Right ventricle myocardium inferior (tissue), 1 donor: ENCODE measurements around the gene MMP24. TPM values are rescaled to one million over a fixed set of nuclear protein-coding genes. Genes with fewer than 3 reads are reported as not detected.

Experiments used
- ATAC-seq: fragments of 200-7000 bp; cut with Tn5 transposase; one replicate; pipeline ENCODE4 v1.9.1; 2020; ENCODE audit warnings: mild to moderate bottlenecking, moderate library complexity
- DNase-seq: peaks from one replicate; pipeline ENCODE4 v3.0.0; 2021; ENCODE audit errors: missing footprints
- intact Hi-C: fragments of 100-400 bp; cut with DNase I; formaldehyde crosslinking; loops from one replicate; pipeline ENCODE4 v1.11.0; 2022
- total RNA-seq: library from RNA; stranded (reverse); fragmentation: NEBNext Ultra II Directional; extraction: Animal tissue kit (Norgen Biotek cat#: 25700); gene quantifications from one replicate; pipeline ENCODE4 v1.2.1, GENCODE V29; 2021
- donor health status: DM: no; HTN: yes; CAD: no; lungs with severe emphysema.

The MMP24 gene
- total RNA-seq, 1 donor from 2014 or later, result 0.35 TPM

- intact Hi-C loops, result loop anchor here (1.0 to 10.0 kb wide), 4 partner anchors 63 to 371 kb away; partner anchors contain the start of genes ACSS2 and GGT7
- ATAC-seq (peak; percentile 92), DNase-seq (peak; percentile 76)
Observed at GRCh38 chr20:35207950-35208611, 18.4 kb upstream of the MMP24 start.

GRCh38 chr20:35215066-35215956, 11.2 kb upstream of the MMP24 start:
- intact Hi-C loops, result no loop called here
- ATAC-seq, result no peak
- DNase-seq, result no peak

GRCh38 chr20:35216541-35216940, 9.9 kb upstream of the MMP24 start:
- ATAC-seq, result no peak
- no peak for DNase-seq
- intact Hi-C loops, result no loop called here

- DNase-seq (no peak), ATAC-seq (no peak)
- intact Hi-C loops, result no loop called here
Observed at GRCh38 chr20:35223941-35224340, 2.5 kb upstream of the MMP24 start.

GRCh38 chr20:35224536-35224935, 2.0 kb upstream of the MMP24 start:
- intact Hi-C loops, result no loop called here
- DNase-seq (no peak), ATAC-seq (no peak)

- ATAC-seq, result no peak
- intact Hi-C loops, result no loop called here
- DNase-seq, result no peak
Observed at GRCh38 chr20:35225319-35226125, 968 bp upstream of the MMP24 start.

- ATAC-seq (peak; percentile 60), DNase-seq (peak; percentile 70)
- intact Hi-C loops, result no loop called here
Observed at GRCh38 chr20:35226884-35227681, 593 bp downstream of the MMP24 start.

- no peak for DNase-seq
- intact Hi-C loops, result no loop called here
- no peak for ATAC-seq
Observed at GRCh38 chr20:35232575-35232974, 6.1 kb downstream of the MMP24 start.

- intact Hi-C loops, result no loop called here
- DNase-seq (no peak), ATAC-seq (no peak)
Observed at GRCh38 chr20:35235881-35236280, 9.4 kb downstream of the MMP24 start.

GRCh38 chr20:35237486-35237885, 11.0 kb downstream of the MMP24 start:
- intact Hi-C loops, result no loop called here
- ATAC-seq, result no peak
- DNase-seq, result no peak

GRCh38 chr20:35238170-35238569, 11.7 kb downstream of the MMP24 start:
- DNase-seq (no peak), ATAC-seq (no peak)
- intact Hi-C loops, result no loop called here

- no peak for ATAC-seq
- intact Hi-C loops, result no loop called here
Observed at GRCh38 chr20:35238735-35239134, 12.2 kb downstream of the MMP24 start.

GRCh38 chr20:35240083-35240810, 13.8 kb downstream of the MMP24 start:
- no peak for ATAC-seq
- intact Hi-C loops, result no loop called here
- DNase-seq, result no peak

More at GRCh38 chr20:35238735-35239134, 12.2 kb downstream of the MMP24 start:
- DNase-seq, result no peak

- ATAC-seq, result no peak
- no peak for DNase-seq
- intact Hi-C loops, result no loop called here
Observed at GRCh38 chr20:35240811-35241293, 14.4 kb downstream of the MMP24 start.

GRCh38 chr20:35243317-35243716, 16.8 kb downstream of the MMP24 start:
- DNase-seq, result no peak
- no peak for ATAC-seq
- intact Hi-C loops, result no loop called here

GRCh38 chr20:35243986-35244385, 17.5 kb downstream of the MMP24 start:
- ATAC-seq, result no peak
- DNase-seq, result no peak
- intact Hi-C loops, result no loop called here

- ATAC-seq, result no peak
- intact Hi-C loops, result no loop called here
Observed at GRCh38 chr20:35246723-35247122, 20.2 kb downstream of the MMP24 start.

More at GRCh38 chr20:35246723-35247122, 20.2 kb downstream of the MMP24 start:
- DNase-seq, result no peak
